ENCODE data around the gene SHBG.
"Not testable (repeated sequence)": the region's sequence is repeated elsewhere in the genome, so short reads cannot be mapped to it uniquely, and the experiment has no call there.

Gene SHBG

GRCh38 chr17:7606280-7606679 lies 23.7 kb upstream of the SHBG start:
- in situ Hi-C loops (cut with MboI; ENCODE audit: low pct_unique_long_range_greater_than_20kb, low sequenced_read_pairs), result no loop called here
- DNase-seq, result no peak

- in situ Hi-C loops (cut with MboI; ENCODE audit: low pct_unique_long_range_greater_than_20kb, low sequenced_read_pairs), result no loop called here
- no peak for DNase-seq
Measured at GRCh38 chr17:7610641-7611040, 19.3 kb upstream of the SHBG start.

- no peak for DNase-seq
- in situ Hi-C loops (cut with MboI; ENCODE audit: low pct_unique_long_range_greater_than_20kb, low sequenced_read_pairs), result no loop called here
Measured at GRCh38 chr17:7611635-7612293, 18.2 kb upstream of the SHBG start.

- DNase-seq, result no peak
Measured at GRCh38 chr17:7612294-7612640, 17.7 kb upstream of the SHBG start.

GRCh38 chr17:7613769-7614424 lies 16.0 kb upstream of the SHBG start:
- in situ Hi-C loops (cut with MboI; ENCODE audit: low pct_unique_long_range_greater_than_20kb, low sequenced_read_pairs), result no loop called here
- DNase-seq, result peak; percentile 35

More at GRCh38 chr17:7612294-7612640, 17.7 kb upstream of the SHBG start:
- in situ Hi-C loops (cut with MboI; ENCODE audit: low pct_unique_long_range_greater_than_20kb, low sequenced_read_pairs), result no loop called here

GRCh38 chr17:7614425-7615264 lies 15.3 kb upstream of the SHBG start, which contains the start of gene FXR2:
Gene FXR2 (minus strand): TSS chr17:7614897. CDS start chr17:7614532, 365 bp downstream.
- in situ Hi-C loops (cut with MboI; ENCODE audit: low pct_unique_long_range_greater_than_20kb, low sequenced_read_pairs), result no loop called here
- peak; percentile 100 for DNase-seq

- DNase-seq, result no peak
- in situ Hi-C loops (cut with MboI; ENCODE audit: low pct_unique_long_range_greater_than_20kb, low sequenced_read_pairs), result no loop called here
Measured at GRCh38 chr17:7615265-7615747, 14.6 kb upstream of the SHBG start.

GRCh38 chr17:7618608-7619007 lies 11.3 kb upstream of the SHBG start:
- in situ Hi-C loops (cut with MboI; ENCODE audit: low pct_unique_long_range_greater_than_20kb, low sequenced_read_pairs), result no loop called here
- DNase-seq, result no peak

- no peak for DNase-seq
- in situ Hi-C loops (cut with MboI; ENCODE audit: low pct_unique_long_range_greater_than_20kb, low sequenced_read_pairs), result no loop called here
Measured at GRCh38 chr17:7620835-7621234, 9.1 kb upstream of the SHBG start.

- DNase-seq, result no peak
- in situ Hi-C loops (cut with MboI; ENCODE audit: low pct_unique_long_range_greater_than_20kb, low sequenced_read_pairs), result no loop called here
Measured at GRCh38 chr17:7623661-7624060, 6.3 kb upstream of the SHBG start.

- in situ Hi-C loops (cut with MboI; ENCODE audit: low pct_unique_long_range_greater_than_20kb, low sequenced_read_pairs); DNase-seq: not testable (repeated sequence)
Measured at GRCh38 chr17:7625749-7626148, 4.2 kb upstream of the SHBG start.

GRCh38 chr17:7626307-7626706 lies 3.6 kb upstream of the SHBG start:
- no peak for DNase-seq
- in situ Hi-C loops (cut with MboI; ENCODE audit: low pct_unique_long_range_greater_than_20kb, low sequenced_read_pairs), result no loop called here

GRCh38 chr17:7626956-7627249 lies 3.0 kb upstream of the SHBG start:
- in situ Hi-C loops (cut with MboI; ENCODE audit: low pct_unique_long_range_greater_than_20kb, low sequenced_read_pairs), result no loop called here
- DNase-seq, result no peak

- in situ Hi-C loops (cut with MboI; ENCODE audit: low pct_unique_long_range_greater_than_20kb, low sequenced_read_pairs), result no loop called here
- DNase-seq, result peak; percentile 94
Measured at GRCh38 chr17:7627250-7628121, 2.4 kb upstream of the SHBG start, which contains the start of gene SAT2. Gene SAT2 (minus strand): TSS chr17:7627821. CDS start chr17:7627635, 186 bp downstream.

GRCh38 chr17:7631398-7632380 lies 1.8 kb downstream of the SHBG start:
- DNase-seq, result no peak
- in situ Hi-C loops (cut with MboI; ENCODE audit: low pct_unique_long_range_greater_than_20kb, low sequenced_read_pairs), result no loop called here

- peak; percentile 78 for DNase-seq
- in situ Hi-C loops (cut with MboI; ENCODE audit: low pct_unique_long_range_greater_than_20kb, low sequenced_read_pairs), result no loop called here
Measured at GRCh38 chr17:7632492-7632894, 2.6 kb downstream of the SHBG start.

- in situ Hi-C loops (cut with MboI; ENCODE audit: low pct_unique_long_range_greater_than_20kb, low sequenced_read_pairs), result no loop called here
- no peak for DNase-seq
Measured at GRCh38 chr17:7633093-7633492, 3.2 kb downstream of the SHBG start.

- DNase-seq, result peak; percentile 63
Measured at GRCh38 chr17:7634384-7634783, 4.4 kb downstream of the SHBG start.

More at GRCh38 chr17:7634384-7634783, 4.4 kb downstream of the SHBG start:
- in situ Hi-C loops (cut with MboI; ENCODE audit: low pct_unique_long_range_greater_than_20kb, low sequenced_read_pairs), result no loop called here

Data from KBM-7 (cell line).